Smooth muscle cell (in vitro differentiated cells): ENCODE measurements around the gene WDR70. TPM values are rescaled to one million over a fixed set of nuclear protein-coding genes. Genes with fewer than 3 reads are reported as not detected.

Experiments
- DNase-seq: peaks from one replicate; lab custom pipeline; 2025; ENCODE audit not compliant: unreplicated experiment; lab: John Stamatoyannopoulos, UW
- H2AFZ ChIP-seq: fragments of 200-600 bp; sonication (generic); 2 replicates; pipeline ENCODE4 v1.6.0; 2016; ENCODE audit warnings: antibody characterized with exemption, low read depth, mild to moderate bottlenecking
- H3F3A ChIP-seq: fragments of 200-600 bp; sonication (generic); 2 replicates; pipeline ENCODE4 v1.6.0; 2017; ENCODE audit warnings: antibody characterized with exemption, low read depth
- H3K27ac ChIP-seq: fragments of 200-600 bp; sonication (generic); 2 replicates; pipeline ENCODE4 v1.5.1; 2016; ENCODE audit warnings: low read depth, mild to moderate bottlenecking
- H3K27me3 ChIP-seq: fragments of 200-600 bp; sonication (generic); 2 replicates; pipeline ENCODE4 v1.6.1; 2016; ENCODE audit warnings: low read depth, mild to moderate bottlenecking
- H3K36me3 ChIP-seq: fragments of 200-600 bp; sonication (generic); 2 replicates; pipeline ENCODE4 v1.5.1; 2016; ENCODE audit warnings: low read depth
- H3K4me1 ChIP-seq: fragments of 200-600 bp; sonication (generic); 2 replicates; pipeline ENCODE4 v1.5.1; 2016; ENCODE audit warnings: low read depth
- H3K4me2 ChIP-seq: fragments of 200-600 bp; sonication (generic); 2 replicates; pipeline ENCODE4 v1.6.0; 2016; ENCODE audit warnings: mild to moderate bottlenecking
- H3K4me3 ChIP-seq: fragments of 200-600 bp; sonication (generic); 2 replicates; pipeline ENCODE4 v1.5.1; 2016; ENCODE audit warnings: mild to moderate bottlenecking
- H3K79me2 ChIP-seq: fragments of 200-600 bp; sonication (generic); 2 replicates; pipeline ENCODE4 v1.6.0; 2016; ENCODE audit warnings: low read depth, mild to moderate bottlenecking
- H3K9ac ChIP-seq: fragments of 200-600 bp; sonication (generic); 2 replicates; pipeline ENCODE4 v1.6.0; 2016; ENCODE audit warnings: low read depth
- H3K9me3 ChIP-seq: fragments of 200-600 bp; sonication (generic); replicated peaks from 2 replicates; pipeline ENCODE4 v1.5.1; 2016; ENCODE audit warnings: low read depth
- H4K20me1 ChIP-seq: fragments of 200-600 bp; sonication (generic); 2 replicates; pipeline ENCODE4 v1.6.0; 2016; ENCODE audit warnings: low read depth
- WGBS: methylation state at CpG from one replicate; pipeline ENCODE4 v1.1.7; 2016; ENCODE audit warnings: low lambda C conversion rate; 5-methylcytosine and 5-hydroxymethylcytosine counted together
- polyA plus RNA-seq: library from polyadenylated mRNA; unstranded; fragments of >200 nt; fragmentation: Nextera tagmentation; extraction: Ambion mirVana; gene quantifications from 2 replicates; pipeline ENCODE4 v1.2.1, GENCODE V29; 2016
- total RNA-seq: library from RNA; depleted of rRNA; stranded (reverse); fragments of >200 nt; gene quantifications from 2 replicates; pipeline ENCODE4 v1.2.3, GENCODE V29; 2014
- TF ChIP-seq, protein P1 (sequence below): fragments of 200-600 bp; sonication (generic); IDR thresholded peaks from 2 replicates; pipeline ENCODE4 v1.5.1; 2017; ENCODE audit warnings: borderline replicate concordance, mild to moderate bottlenecking, antibody characterized with exemption; ENCODE audit not compliant: insufficient read depth, poor library complexity, severe bottlenecking

Gene WDR70
- total and polyA plus RNA-seq, 2 experiments from 2014 or later, result 17.8 to 28.7 TPM

DNA sequence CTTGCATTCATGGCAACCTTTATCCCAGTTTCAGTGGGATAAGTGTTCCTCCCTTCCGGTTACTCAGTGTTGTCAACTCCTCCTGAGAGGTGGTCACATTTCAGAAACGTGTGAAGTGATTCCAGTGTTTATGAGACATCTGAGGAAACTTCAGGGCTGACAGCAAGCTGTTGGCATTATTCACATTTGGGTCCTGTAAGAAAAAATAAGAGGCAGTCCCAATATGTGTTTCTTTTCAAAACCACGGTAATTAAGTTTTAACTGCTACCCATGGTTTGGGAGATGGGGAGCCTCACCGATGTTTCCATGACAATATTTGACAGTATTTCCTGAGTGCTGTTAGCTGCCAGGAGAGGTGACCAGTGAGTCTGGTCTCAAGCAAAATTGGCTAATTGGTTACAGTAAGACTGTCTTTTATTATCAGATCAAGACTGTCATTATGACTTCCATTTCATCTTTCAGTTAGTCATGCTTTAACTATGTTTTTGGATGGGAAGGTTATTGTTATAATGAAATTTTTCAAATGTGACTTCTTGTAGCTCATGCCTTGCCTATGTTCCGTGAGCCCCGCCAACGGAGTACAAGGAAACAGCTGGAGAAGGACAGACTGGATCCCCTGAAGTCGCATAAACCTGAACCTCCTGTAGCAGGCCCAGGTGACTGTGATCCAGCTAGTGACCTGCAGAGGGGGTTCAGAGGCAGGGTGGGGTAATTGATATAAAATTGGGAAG lies 345.4 kb downstream of the WDR70 start:
- Histone ChIP-seq H4K20me1 (no peaks in the 10 kb centered on the region), H3K36me3 (peaks cover 9% of the 10 kb centered on the region), H3K27ac (peak overlapping the region; percentile 92), H3K4me1 (peaks cover 31% of the 10 kb centered on the region), H3K4me2 (no peak overlapping the region), H2AFZ (no peak overlapping the region), H3K9ac (peak overlapping the region; percentile 62), H3F3A (peaks cover 11% of the 10 kb centered on the region), H3K9me3 (no peaks in the 10 kb centered on the region), H3K27me3 (no peaks in the 10 kb centered on the region), H3K4me3 (no peak overlapping the region), H3K79me2 (no peaks in the 10 kb centered on the region)
- no peak for DNase-seq
- WGBS, result 72% methylated on average over 8 of the region's 8 CpGs
- TF ChIP-seq, protein P1, sequence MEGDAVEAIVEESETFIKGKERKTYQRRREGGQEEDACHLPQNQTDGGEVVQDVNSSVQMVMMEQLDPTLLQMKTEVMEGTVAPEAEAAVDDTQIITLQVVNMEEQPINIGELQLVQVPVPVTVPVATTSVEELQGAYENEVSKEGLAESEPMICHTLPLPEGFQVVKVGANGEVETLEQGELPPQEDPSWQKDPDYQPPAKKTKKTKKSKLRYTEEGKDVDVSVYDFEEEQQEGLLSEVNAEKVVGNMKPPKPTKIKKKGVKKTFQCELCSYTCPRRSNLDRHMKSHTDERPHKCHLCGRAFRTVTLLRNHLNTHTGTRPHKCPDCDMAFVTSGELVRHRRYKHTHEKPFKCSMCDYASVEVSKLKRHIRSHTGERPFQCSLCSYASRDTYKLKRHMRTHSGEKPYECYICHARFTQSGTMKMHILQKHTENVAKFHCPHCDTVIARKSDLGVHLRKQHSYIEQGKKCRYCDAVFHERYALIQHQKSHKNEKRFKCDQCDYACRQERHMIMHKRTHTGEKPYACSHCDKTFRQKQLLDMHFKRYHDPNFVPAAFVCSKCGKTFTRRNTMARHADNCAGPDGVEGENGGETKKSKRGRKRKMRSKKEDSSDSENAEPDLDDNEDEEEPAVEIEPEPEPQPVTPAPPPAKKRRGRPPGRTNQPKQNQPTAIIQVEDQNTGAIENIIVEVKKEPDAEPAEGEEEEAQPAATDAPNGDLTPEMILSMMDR, result no peak

DNA sequence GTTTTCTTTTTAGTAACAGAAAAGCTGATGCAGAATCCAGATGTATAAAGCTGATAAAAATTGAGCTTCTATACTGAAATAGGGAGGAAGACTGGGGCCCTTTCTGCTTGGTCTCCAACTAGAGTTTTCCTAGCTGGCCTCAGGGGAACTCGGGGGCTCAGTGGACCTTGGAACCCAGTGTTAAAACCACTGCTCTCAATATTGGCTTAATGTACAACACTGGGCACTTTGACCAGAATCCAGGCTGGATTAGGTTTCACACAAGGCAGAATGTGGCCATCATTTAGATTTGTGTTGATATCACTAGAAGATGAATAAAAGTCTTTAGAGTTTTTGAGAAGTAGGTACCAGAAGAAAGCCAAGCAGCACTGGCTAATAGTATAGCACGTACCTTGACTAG lies 346.1 kb downstream of the WDR70 start:
- peaks cover 11% of the 10 kb centered on the region for H3F3A ChIP-seq
- no peaks in the 10 kb centered on the region for H3K27me3 ChIP-seq
- no peak overlapping the region for H3K4me2 ChIP-seq
- peaks cover 9% of the 10 kb centered on the region for H3K36me3 ChIP-seq
- H3K9ac ChIP-seq, result no peak overlapping the region
- H3K79me2 ChIP-seq, result no peaks in the 10 kb centered on the region
- H3K4me1 ChIP-seq, result peaks cover 30% of the 10 kb centered on the region
- WGBS, result 100% methylated on average over 2 of the region's 2 CpGs
- TF ChIP-seq, protein P1, result no peak
- no peak for DNase-seq
- no peaks in the 10 kb centered on the region for H3K9me3 ChIP-seq
- H3K4me3 ChIP-seq, result no peak overlapping the region
- H3K27ac ChIP-seq, result peak overlapping the region; percentile 92
- no peak overlapping the region for H2AFZ ChIP-seq
- H4K20me1 ChIP-seq, result no peaks in the 10 kb centered on the region

DNA sequence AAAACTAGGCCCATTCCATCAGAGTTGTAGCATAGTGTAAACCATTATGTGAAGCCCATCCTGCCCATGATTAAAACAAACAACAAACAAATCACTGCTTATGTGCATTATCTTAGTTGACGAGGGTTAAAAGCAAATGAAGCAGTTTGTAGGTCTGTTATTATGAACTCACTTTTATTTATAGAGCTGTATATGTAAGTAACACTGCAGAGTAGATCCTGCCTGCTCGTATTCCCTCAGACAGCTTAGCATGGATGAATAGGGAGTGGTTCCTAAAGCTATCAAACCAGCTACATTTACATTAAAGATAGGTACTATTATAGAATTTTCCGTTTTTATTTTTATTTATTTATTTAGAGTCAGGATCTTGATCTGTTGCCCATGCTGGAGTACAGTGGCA lies 348.1 kb downstream of the WDR70 start:
- H3K79me2 ChIP-seq, result no peaks in the 10 kb centered on the region
- H3K9ac ChIP-seq, result no peak overlapping the region
- TF ChIP-seq, protein P1, result no peak
- no peaks in the 10 kb centered on the region for H3K27me3 ChIP-seq
- 98% methylated on average over 3 of the region's 3 CpGs for WGBS
- H3K27ac ChIP-seq, result no peak overlapping the region
- no peak for DNase-seq
- H3K4me1 ChIP-seq, result peaks cover 14% of the 10 kb centered on the region
- peaks cover 8% of the 10 kb centered on the region for H3F3A ChIP-seq
- no peak overlapping the region for H2AFZ ChIP-seq
- H3K9me3 ChIP-seq, result no peaks in the 10 kb centered on the region
- no peaks in the 10 kb centered on the region for H4K20me1 ChIP-seq
- H3K4me2 ChIP-seq, result no peak overlapping the region
- H3K36me3 ChIP-seq, result peaks cover 9% of the 10 kb centered on the region
- H3K4me3 ChIP-seq, result no peak overlapping the region
